ENCODE data around the gene ARRB1.

DNA sequence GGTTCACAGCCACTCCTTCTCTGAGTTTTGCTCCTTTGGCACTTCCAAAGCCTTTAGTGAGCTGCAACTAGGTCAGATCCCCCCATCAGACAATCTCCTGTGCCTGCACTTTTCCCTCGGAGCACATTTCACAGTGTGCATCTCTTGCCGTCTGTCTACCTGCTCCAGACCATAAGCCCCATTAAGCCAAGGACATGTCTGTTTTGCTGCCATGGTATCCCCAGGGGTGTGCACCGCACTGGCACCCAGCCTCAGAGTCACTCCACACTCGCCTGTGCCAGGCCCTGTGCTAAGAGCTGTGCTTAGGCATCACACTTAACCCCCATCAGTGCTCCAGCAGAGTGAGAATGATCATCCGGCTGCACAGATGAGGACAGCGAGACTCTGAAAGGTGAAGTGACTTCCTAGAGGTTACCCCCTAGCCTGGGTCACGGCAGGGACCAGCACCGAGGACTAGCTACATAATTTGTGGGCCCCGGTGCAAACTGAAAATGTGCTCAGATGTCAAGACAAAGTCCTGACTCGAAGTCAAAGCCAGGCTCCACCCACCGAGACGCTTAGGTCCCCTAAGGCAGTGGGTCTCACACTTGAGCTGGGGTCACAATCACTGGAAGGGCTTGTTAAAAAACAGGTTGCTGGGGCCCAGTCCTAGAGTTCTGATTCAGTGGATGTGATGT, 33.9 kb downstream of the ARRB1 start:
- TF ChIP-seq, protein P1, sequence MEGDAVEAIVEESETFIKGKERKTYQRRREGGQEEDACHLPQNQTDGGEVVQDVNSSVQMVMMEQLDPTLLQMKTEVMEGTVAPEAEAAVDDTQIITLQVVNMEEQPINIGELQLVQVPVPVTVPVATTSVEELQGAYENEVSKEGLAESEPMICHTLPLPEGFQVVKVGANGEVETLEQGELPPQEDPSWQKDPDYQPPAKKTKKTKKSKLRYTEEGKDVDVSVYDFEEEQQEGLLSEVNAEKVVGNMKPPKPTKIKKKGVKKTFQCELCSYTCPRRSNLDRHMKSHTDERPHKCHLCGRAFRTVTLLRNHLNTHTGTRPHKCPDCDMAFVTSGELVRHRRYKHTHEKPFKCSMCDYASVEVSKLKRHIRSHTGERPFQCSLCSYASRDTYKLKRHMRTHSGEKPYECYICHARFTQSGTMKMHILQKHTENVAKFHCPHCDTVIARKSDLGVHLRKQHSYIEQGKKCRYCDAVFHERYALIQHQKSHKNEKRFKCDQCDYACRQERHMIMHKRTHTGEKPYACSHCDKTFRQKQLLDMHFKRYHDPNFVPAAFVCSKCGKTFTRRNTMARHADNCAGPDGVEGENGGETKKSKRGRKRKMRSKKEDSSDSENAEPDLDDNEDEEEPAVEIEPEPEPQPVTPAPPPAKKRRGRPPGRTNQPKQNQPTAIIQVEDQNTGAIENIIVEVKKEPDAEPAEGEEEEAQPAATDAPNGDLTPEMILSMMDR (IDR thresholded peaks at IDR 0.05) = no peak
- TF ChIP-seq EZH2 (IDR thresholded peaks at IDR 0.05) (no peak), EZH2phosphoT487 (IDR thresholded peaks at IDR 0.05) (no peak)

Measured in neural progenitor cell (in vitro differentiated cells).